DND-41 (cell line): Measurements from ENCODE around the gene TUBGCP4.

Source experiments
- ATAC-seq: fragments of 200-7000 bp; cut with Tn5 transposase; 3 replicates; pipeline ENCODE4 v1.9.1; 2021; ENCODE audit warnings: low read depth; ENCODE audit not compliant: insufficient read depth
- DNase-seq: peaks from one replicate; pipeline ENCODE4 v3.0.0-alpha.2; 2020
- H2AFZ ChIP-seq: 2 replicates; pipeline ENCODE4 v1.6.0; 2012; ENCODE audit warnings: low read depth, low read length
- H3K27ac ChIP-seq: 2 replicates; pipeline ENCODE4 v1.5.1; 2012; ENCODE audit warnings: low read length, inconsistent platforms
- H3K27me3 ChIP-seq: fragments of 200-600 bp; sonication (generic); 2 replicates; pipeline ENCODE4 v1.6.0; 2012; ENCODE audit warnings: low read length, mild to moderate bottlenecking, inconsistent platforms; ENCODE audit not compliant: insufficient read depth, poor library complexity
- H3K36me3 ChIP-seq: 2 replicates; pipeline ENCODE4 v1.5.1; 2012; ENCODE audit warnings: low read length, inconsistent platforms; ENCODE audit not compliant: insufficient read depth
- H3K4me1 ChIP-seq: 2 replicates; pipeline ENCODE4 v1.5.1; 2012; ENCODE audit warnings: mild to moderate bottlenecking, low read length; ENCODE audit not compliant: insufficient read depth
- H3K4me2 ChIP-seq: 2 replicates; pipeline ENCODE4 v1.6.0; 2012; ENCODE audit warnings: mild to moderate bottlenecking, moderate library complexity, low read length, inconsistent platforms; ENCODE audit not compliant: insufficient read depth
- H3K4me3 ChIP-seq, 2 experiments: fragments of 200-600 bp in 1 of 2; shearing (Covaris generic) in 1 of 2; 2 replicates each; pipeline ENCODE4 v1.5.1; 2012 to 2016; ENCODE audit warnings: inconsistent platforms in 2 of 2, low read length in 2 of 2, mild to moderate bottlenecking in 2 of 2, low read depth in 1 of 2, moderate library complexity in 1 of 2
- H3K79me2 ChIP-seq: 2 replicates; pipeline ENCODE4 v1.6.0; 2012; ENCODE audit warnings: low read length, inconsistent platforms; ENCODE audit not compliant: insufficient read depth
- H3K9ac ChIP-seq: 2 replicates; pipeline ENCODE4 v1.6.0; 2012; ENCODE audit warnings: low read depth, mild to moderate bottlenecking, inconsistent platforms, low read length, moderate library complexity
- H3K9me3 ChIP-seq: 2 replicates; pipeline ENCODE4 v1.5.1; 2012; ENCODE audit warnings: low read length, moderate library complexity, mild to moderate bottlenecking, inconsistent platforms; ENCODE audit not compliant: insufficient read depth, severe bottlenecking
- H4K20me1 ChIP-seq: 2 replicates; pipeline ENCODE4 v1.6.0; 2012; ENCODE audit warnings: low read length; ENCODE audit not compliant: insufficient read depth
- EZH2 ChIP-seq: IDR thresholded peaks from 3 replicates; pipeline ENCODE4 v1.6.1; 2012; ENCODE audit warnings: borderline replicate concordance, low read depth, mild to moderate bottlenecking, moderate library complexity, low read length, inconsistent platforms; ENCODE audit not compliant: severe bottlenecking
- TF ChIP-seq, protein P1 (sequence below): IDR thresholded peaks from 2 replicates; pipeline ENCODE4 v1.5.1; 2012; ENCODE audit warnings: borderline replicate concordance, low read length, moderate library complexity, mild to moderate bottlenecking; ENCODE audit not compliant: poor library complexity, severe bottlenecking; ENCODE audit errors: extremely low read depth

Gene TUBGCP4

DNA sequence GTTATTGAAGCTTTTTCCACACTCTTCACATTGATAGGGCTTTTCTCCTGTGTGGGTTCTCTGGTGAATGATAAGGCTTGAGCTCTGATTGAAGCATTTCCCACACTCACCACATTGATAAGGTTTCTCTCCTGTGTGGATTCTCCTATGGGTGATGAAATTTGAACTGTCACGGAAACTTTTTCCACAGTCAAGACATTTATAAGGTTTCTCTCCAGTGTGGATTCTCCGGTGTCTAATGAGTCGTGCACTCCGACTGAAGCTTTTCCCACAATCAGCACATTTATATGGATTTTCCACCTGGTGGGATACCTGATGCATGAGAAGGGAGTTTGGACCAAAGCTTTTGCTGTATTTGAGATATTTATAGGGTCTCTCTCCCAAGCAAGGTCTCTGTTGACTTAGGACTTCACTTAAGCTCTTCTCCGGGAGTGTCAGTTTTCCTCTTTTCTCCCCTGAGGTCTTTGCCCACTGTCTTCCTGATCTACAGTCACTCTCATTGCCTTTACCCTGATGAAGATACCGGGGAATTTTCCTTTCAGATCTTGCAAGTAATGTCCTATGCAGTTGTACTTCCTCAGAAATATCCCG lies 9.5 kb upstream of the TUBGCP4 start:
- Histone ChIP-seq H3K9me3 (peaks cover 19% of the 10 kb centered on the region), H2AFZ (no peak overlapping the region), H3K79me2 (peaks cover 7% of the 10 kb centered on the region; the same call in 1 of the 2 replicates), H3K4me1 (peaks cover 24% of the 10 kb centered on the region), H3K4me2 (no peak overlapping the region), H3K9ac (no peak overlapping the region), H4K20me1 (no peaks in the 10 kb centered on the region), H3K27ac (no peak overlapping the region), H3K4me3 (no peak overlapping the region), H3K36me3 (peaks cover 74% of the 10 kb centered on the region), H3K27me3 (no peaks in the 10 kb centered on the region)
- ATAC-seq (no peak), DNase-seq (no peak)
- TF ChIP-seq, protein P1, sequence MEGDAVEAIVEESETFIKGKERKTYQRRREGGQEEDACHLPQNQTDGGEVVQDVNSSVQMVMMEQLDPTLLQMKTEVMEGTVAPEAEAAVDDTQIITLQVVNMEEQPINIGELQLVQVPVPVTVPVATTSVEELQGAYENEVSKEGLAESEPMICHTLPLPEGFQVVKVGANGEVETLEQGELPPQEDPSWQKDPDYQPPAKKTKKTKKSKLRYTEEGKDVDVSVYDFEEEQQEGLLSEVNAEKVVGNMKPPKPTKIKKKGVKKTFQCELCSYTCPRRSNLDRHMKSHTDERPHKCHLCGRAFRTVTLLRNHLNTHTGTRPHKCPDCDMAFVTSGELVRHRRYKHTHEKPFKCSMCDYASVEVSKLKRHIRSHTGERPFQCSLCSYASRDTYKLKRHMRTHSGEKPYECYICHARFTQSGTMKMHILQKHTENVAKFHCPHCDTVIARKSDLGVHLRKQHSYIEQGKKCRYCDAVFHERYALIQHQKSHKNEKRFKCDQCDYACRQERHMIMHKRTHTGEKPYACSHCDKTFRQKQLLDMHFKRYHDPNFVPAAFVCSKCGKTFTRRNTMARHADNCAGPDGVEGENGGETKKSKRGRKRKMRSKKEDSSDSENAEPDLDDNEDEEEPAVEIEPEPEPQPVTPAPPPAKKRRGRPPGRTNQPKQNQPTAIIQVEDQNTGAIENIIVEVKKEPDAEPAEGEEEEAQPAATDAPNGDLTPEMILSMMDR: no peak
- no peak for TF ChIP-seq EZH2

- H4K20me1 ChIP-seq: no peaks in the 10 kb centered on the region
- peak overlapping the region; percentile 76 for H3K9ac ChIP-seq
- H3K27me3 ChIP-seq: no peaks in the 10 kb centered on the region
- no peaks in the 10 kb centered on the region for H3K9me3 ChIP-seq
- ATAC-seq (peak; percentile 32), DNase-seq (no peak)
- peak overlapping the region; percentile 81 for H3K27ac ChIP-seq
- H3K79me2 ChIP-seq: peaks cover 70% of the 10 kb centered on the region
- peak overlapping the region; percentile 99 for H3K4me2 ChIP-seq
- H3K4me1 ChIP-seq: peaks cover 60% of the 10 kb centered on the region
- H3K4me3 ChIP-seq: peak overlapping the region; percentile 93 to 97
- no peak for TF ChIP-seq EZH2
- TF ChIP-seq, protein P1: no peak
- peaks cover 27% of the 10 kb centered on the region for H3K36me3 ChIP-seq
- peak overlapping the region; percentile 83 for H2AFZ ChIP-seq
Measured at GRCh38 chr15:43370310-43370974, 459 bp upstream of the TUBGCP4 start.

- Histone ChIP-seq H3K27ac (no peak overlapping the region), H2AFZ (no peak overlapping the region), H3K4me1 (peaks cover 19% of the 10 kb centered on the region), H3K4me3 (no peak overlapping the region), H3K9ac (no peak overlapping the region), H3K79me2 (peaks cover 38% of the 10 kb centered on the region), H3K9me3 (no peaks in the 10 kb centered on the region), H3K27me3 (no peaks in the 10 kb centered on the region), H3K4me2 (no peak overlapping the region), H4K20me1 (peaks cover 4% of the 10 kb centered on the region; the same call in 1 of the 2 replicates), H3K36me3 (peaks cover 47% of the 10 kb centered on the region)
- TF ChIP-seq, protein P1: peak; percentile 78
- no peak for TF ChIP-seq EZH2
- ATAC-seq (peak; percentile 73), DNase-seq (peak; percentile 42)
Measured at GRCh38 chr15:43376017-43376705, 5.3 kb downstream of the TUBGCP4 start.
